Measurements from ENCODE around the gene LDHAL6B.
A peak's percentile ranks its signal among the peaks of the same experiment; 100 is the strongest.

LDHAL6B gene

GRCh38 chr15:59217876-59218498 is 11.3 kb downstream of the LDHAL6B start:
- no peak for DNase-seq (ENCODE audit: low read depth, low spot score)

- DNase-seq (ENCODE audit: low read depth, low spot score), result no peak
Measured at GRCh38 chr15:59218710-59219109, 12.1 kb downstream of the LDHAL6B start.

- no peak for DNase-seq (ENCODE audit: low read depth, low spot score)
Measured at GRCh38 chr15:59221511-59222505, 15.2 kb downstream of the LDHAL6B start.

GRCh38 chr15:59222906-59223550 is 16.4 kb downstream of the LDHAL6B start:
- no peak for DNase-seq (ENCODE audit: low read depth, low spot score)

- no peak for DNase-seq (ENCODE audit: low read depth, low spot score)
Measured at GRCh38 chr15:59223736-59224135, 17.1 kb downstream of the LDHAL6B start.

- DNase-seq (ENCODE audit: low read depth, low spot score), result no peak
Measured at GRCh38 chr15:59224474-59224873, 17.8 kb downstream of the LDHAL6B start.

- no peak for DNase-seq (ENCODE audit: low read depth, low spot score)
Measured at GRCh38 chr15:59227021-59227420, 20.4 kb downstream of the LDHAL6B start.

- DNase-seq (ENCODE audit: low read depth, low spot score), result no peak
Measured at GRCh38 chr15:59229015-59229414, 22.4 kb downstream of the LDHAL6B start.

GRCh38 chr15:59229453-59229852 is 22.8 kb downstream of the LDHAL6B start:
- DNase-seq (ENCODE audit: low read depth, low spot score), result no peak

- no peak for DNase-seq (ENCODE audit: low read depth, low spot score)
Measured at GRCh38 chr15:59230531-59231055, 23.9 kb downstream of the LDHAL6B start.

GRCh38 chr15:59232476-59232875 is 25.8 kb downstream of the LDHAL6B start:
- no peak for DNase-seq (ENCODE audit: low read depth, low spot score)

GRCh38 chr15:59236394-59236793 is 29.8 kb downstream of the LDHAL6B start:
- no peak for DNase-seq (ENCODE audit: low read depth, low spot score)

GRCh38 chr15:59237119-59237855 is 30.6 kb downstream of the LDHAL6B start:
- no peak for DNase-seq (ENCODE audit: low read depth, low spot score)

GRCh38 chr15:59237924-59238331 is 31.3 kb downstream of the LDHAL6B start:
- DNase-seq (ENCODE audit: low read depth, low spot score), result no peak

- DNase-seq (ENCODE audit: low read depth, low spot score), result no peak
Measured at GRCh38 chr15:59240036-59240435, 33.4 kb downstream of the LDHAL6B start.

- DNase-seq (ENCODE audit: low read depth, low spot score), result no peak
Measured at GRCh38 chr15:59242649-59243048, 36.0 kb downstream of the LDHAL6B start.

GRCh38 chr15:59243622-59244021 is 37.0 kb downstream of the LDHAL6B start:
- no peak for DNase-seq (ENCODE audit: low read depth, low spot score)

- DNase-seq (ENCODE audit: low read depth, low spot score), result no peak
Measured at GRCh38 chr15:59244337-59244736, 37.7 kb downstream of the LDHAL6B start.

GRCh38 chr15:59245559-59245958 is 38.9 kb downstream of the LDHAL6B start:
- DNase-seq (ENCODE audit: low read depth, low spot score), result no peak

GRCh38 chr15:59247364-59247763 is 40.7 kb downstream of the LDHAL6B start:
- DNase-seq (ENCODE audit: low read depth, low spot score), result peak; percentile 21

- DNase-seq (ENCODE audit: low read depth, low spot score), result no peak
Measured at GRCh38 chr15:59249816-59250215, 43.2 kb downstream of the LDHAL6B start.

Data from activated CD4-positive, CD25-positive, alpha-beta regulatory T cell treated with anti-CD3 and anti-CD28 coated beads, Interleukin-2, amount 50 U/mL, for 16 hours (primary cell).